Esophagus muscularis mucosa (tissue), 4 donors: Measurements from ENCODE around the gene TAF11L14.

ENCODE experiments used
- EP300 ChIP-seq: sonication (generic); formaldehyde crosslinking; IDR thresholded peaks from one replicate; pipeline ENCODE4 v1.6.1; 2017; ENCODE audit warnings: antibody characterized with exemption
- POLR2A ChIP-seq: fragments of 450-650 bp; IDR thresholded peaks from one replicate; pipeline ENCODE4 v1.6.1; 2017; ENCODE audit warnings: antibody characterized with exemption, moderate library complexity, mild to moderate bottlenecking, low read depth
- POLR2AphosphoS5 ChIP-seq, 2 donors: sonication (generic); formaldehyde crosslinking; IDR thresholded peaks; one replicate each; pipeline ENCODE4 v1.6.1; 2017; ENCODE audit warnings: antibody characterized with exemption in 2 of 2
- TF ChIP-seq, protein P1 (sequence below), 3 experiments: fragments of 200-600 bp in 2 of 3; fragments of 450-650 bp in 1 of 3; sonication (generic) in 2 of 3; IDR thresholded peaks; one replicate each; pipeline ENCODE4 v1.5.1; 2017 to 2019; ENCODE audit warnings: antibody characterized with exemption in 3 of 3, mild to moderate bottlenecking in 2 of 3, moderate library complexity in 1 of 3

DNA sequence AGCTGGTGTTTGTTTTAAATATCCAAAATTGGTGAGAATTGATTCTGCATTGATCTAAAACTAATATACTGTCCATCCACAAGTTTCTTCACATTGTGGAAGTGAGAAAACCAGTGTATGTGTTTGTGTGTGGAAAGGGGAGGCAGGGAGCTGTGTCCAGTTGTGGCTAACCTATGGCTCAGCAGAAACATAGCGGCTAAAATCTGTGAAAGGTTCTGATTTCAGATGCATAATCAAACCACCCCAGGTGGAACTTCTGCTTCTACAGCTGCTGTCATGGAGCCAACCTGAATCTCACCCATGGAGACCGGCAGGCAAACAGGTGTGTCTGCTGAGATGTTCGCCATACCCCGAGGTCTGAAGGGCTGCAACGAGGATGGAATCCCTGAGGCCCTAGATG lies at the start of gene TAF11L14:
- TF ChIP-seq, protein P1, sequence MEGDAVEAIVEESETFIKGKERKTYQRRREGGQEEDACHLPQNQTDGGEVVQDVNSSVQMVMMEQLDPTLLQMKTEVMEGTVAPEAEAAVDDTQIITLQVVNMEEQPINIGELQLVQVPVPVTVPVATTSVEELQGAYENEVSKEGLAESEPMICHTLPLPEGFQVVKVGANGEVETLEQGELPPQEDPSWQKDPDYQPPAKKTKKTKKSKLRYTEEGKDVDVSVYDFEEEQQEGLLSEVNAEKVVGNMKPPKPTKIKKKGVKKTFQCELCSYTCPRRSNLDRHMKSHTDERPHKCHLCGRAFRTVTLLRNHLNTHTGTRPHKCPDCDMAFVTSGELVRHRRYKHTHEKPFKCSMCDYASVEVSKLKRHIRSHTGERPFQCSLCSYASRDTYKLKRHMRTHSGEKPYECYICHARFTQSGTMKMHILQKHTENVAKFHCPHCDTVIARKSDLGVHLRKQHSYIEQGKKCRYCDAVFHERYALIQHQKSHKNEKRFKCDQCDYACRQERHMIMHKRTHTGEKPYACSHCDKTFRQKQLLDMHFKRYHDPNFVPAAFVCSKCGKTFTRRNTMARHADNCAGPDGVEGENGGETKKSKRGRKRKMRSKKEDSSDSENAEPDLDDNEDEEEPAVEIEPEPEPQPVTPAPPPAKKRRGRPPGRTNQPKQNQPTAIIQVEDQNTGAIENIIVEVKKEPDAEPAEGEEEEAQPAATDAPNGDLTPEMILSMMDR (IDR thresholded peaks at IDR 0.05): no peak
- TF ChIP-seq POLR2AphosphoS5 (IDR thresholded peaks at IDR 0.05) (no peak), POLR2A (no peak), EP300 (no peak)
